Fibroblast of lung (primary cell): Measurements from ENCODE around the gene ZNF391. TPM values are rescaled to one million over a fixed set of nuclear protein-coding genes. Genes with fewer than 3 reads are reported as not detected.

Experiments
- DNase-seq, 2 donors: peaks; one replicate each; pipeline versions ENCODE4 v3.0.0 to v3.0.0-alpha.2; 2010; ENCODE audit warnings: low read depth in 2 of 2
- H2AFZ ChIP-seq: 2 replicates; pipeline ENCODE4 v1.5.1; 2012; ENCODE audit warnings: low read length, control low read depth, inconsistent platforms
- H3K27ac ChIP-seq: 2 replicates; pipeline ENCODE4 v1.5.1; 2011; ENCODE audit warnings: low read length, control low read depth; ENCODE audit not compliant: insufficient read depth
- H3K27me3 ChIP-seq: 2 replicates; pipeline ENCODE4 v1.5.1; 2011; ENCODE audit warnings: mild to moderate bottlenecking, low read length; ENCODE audit not compliant: control insufficient read depth, insufficient read depth
- H3K36me3 ChIP-seq: 2 replicates; pipeline ENCODE4 v1.5.1; 2011; ENCODE audit warnings: low read length; ENCODE audit not compliant: control insufficient read depth, insufficient read depth
- H3K4me1 ChIP-seq: 2 replicates; pipeline ENCODE4 v1.5.1; 2011; ENCODE audit warnings: low read length; ENCODE audit not compliant: control insufficient read depth, insufficient read depth; ENCODE audit errors: extremely low read depth
- H3K4me2 ChIP-seq: 2 replicates; pipeline ENCODE4 v1.5.1; 2011; ENCODE audit warnings: low read length, control low read depth; ENCODE audit not compliant: insufficient read depth; ENCODE audit errors: extremely low read depth
- H3K4me3 ChIP-seq, 4 experiments: fragments of 200-600 bp in 1 of 4; sonication (generic) in 1 of 4; replicated peaks in 1 of 4; 2 replicates each; pipeline ENCODE4 v1.5.1; 2011 to 2016; ENCODE audit warnings: low read length in 4 of 4, low read depth in 3 of 4, mild to moderate bottlenecking in 3 of 4, control low read depth in 2 of 4, inconsistent platforms in 1 of 4, mixed read lengths in 1 of 4; ENCODE audit not compliant: insufficient read depth in 1 of 4; ENCODE audit errors: control extremely low read depth in 1 of 4
- H3K79me2 ChIP-seq: 2 replicates; pipeline ENCODE4 v1.5.1; 2012; ENCODE audit warnings: mild to moderate bottlenecking, low read length, inconsistent platforms; ENCODE audit not compliant: control insufficient read depth, insufficient read depth
- H3K9ac ChIP-seq: 2 replicates; pipeline ENCODE4 v1.5.1; 2011; ENCODE audit warnings: mild to moderate bottlenecking, low read length, control low read depth; ENCODE audit not compliant: insufficient read depth
- H3K9me3 ChIP-seq: 2 replicates; pipeline ENCODE4 v1.5.1; 2012; ENCODE audit warnings: low read depth, low read length; ENCODE audit not compliant: control insufficient read depth, insufficient read depth
- H4K20me1 ChIP-seq: 2 replicates; pipeline ENCODE4 v1.5.1; 2011; ENCODE audit warnings: low read length; ENCODE audit not compliant: control insufficient read depth, insufficient read depth; ENCODE audit errors: extremely low read depth
- EZH2 ChIP-seq: IDR thresholded peaks from 2 replicates; pipeline ENCODE4 v1.5.1; 2012; ENCODE audit warnings: low read length, control low read depth, mild to moderate bottlenecking; ENCODE audit errors: missing control alignments
- polyA plus RNA-seq, 2 donors: library from polyadenylated mRNA; depleted of rRNA in 1 of 2; stranded (reverse) in 1 of 2; unstranded in 1 of 2; fragments of >200 nt; gene quantifications; 2 replicates each; pipeline ENCODE4 v1.2.1, GENCODE V29; 2011 to 2012; ENCODE audit warnings: missing spikeins in 1 of 2
- total RNA-seq: library from RNA; depleted of rRNA; stranded (reverse); fragments of >200 nt; gene quantifications from 2 replicates; pipeline ENCODE4 v1.2.1, GENCODE V29; 2014
- TF ChIP-seq, protein P1 (sequence below), 2 donors: IDR thresholded peaks in 1 of 2; conservative IDR thresholded peaks in 1 of 2; 1 replicate in 1 of 2; 2 replicates in 1 of 2; pipeline ENCODE4 v1.5.1; 2011 to 2012; ENCODE audit warnings: low read length in 2 of 2, control low read depth in 1 of 2, inconsistent platforms in 1 of 2, low read depth in 1 of 2, mild to moderate bottlenecking in 1 of 2

The ZNF391 gene
- total and polyA plus RNA-seq, 2 donors (not counting 1 experiment from before 2014, with no cell fraction given) = 0.92 to 2.8 TPM

DNA sequence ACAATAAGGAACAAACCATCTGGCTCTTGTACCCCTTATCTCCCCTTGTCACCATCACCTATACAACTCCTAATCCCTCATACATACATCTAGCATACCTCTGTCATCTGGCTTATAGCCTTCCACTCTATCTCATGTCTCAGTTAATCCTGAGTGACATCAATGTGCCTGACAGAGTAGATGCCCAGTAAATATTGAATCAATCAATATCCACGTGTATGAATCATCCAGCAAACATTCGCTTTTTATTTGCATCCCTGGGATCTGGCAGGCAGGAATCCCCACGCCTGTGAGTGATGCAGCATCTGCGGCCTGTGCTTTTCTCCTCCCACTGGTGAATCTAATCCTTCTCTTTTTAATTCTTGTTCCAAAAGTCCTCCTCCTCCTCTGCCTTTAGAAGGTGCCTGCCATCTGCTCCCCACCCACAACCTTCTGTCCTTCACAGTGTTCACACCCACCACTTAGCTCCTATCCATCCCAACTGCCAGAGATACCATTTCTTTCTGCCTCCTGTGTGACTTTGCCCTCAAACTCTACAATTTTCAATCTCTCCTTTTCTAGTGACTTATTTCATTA lies 37.6 kb downstream of the ZNF391 start:
- Histone ChIP-seq H3K79me2 (no peaks in the 10 kb centered on the region), H3K27me3 (no peaks in the 10 kb centered on the region), H3K4me1 (no peaks in the 10 kb centered on the region), H4K20me1 (no peaks in the 10 kb centered on the region), H3K9ac (no peak overlapping the region), H3K4me2 (no peak overlapping the region), H3K4me3 (no peak overlapping the region), H2AFZ (no peak overlapping the region), H3K36me3 (no peaks in the 10 kb centered on the region), H3K9me3 (no peaks in the 10 kb centered on the region), H3K27ac (no peak overlapping the region)
- no peak for DNase-seq
- TF ChIP-seq, protein P1, sequence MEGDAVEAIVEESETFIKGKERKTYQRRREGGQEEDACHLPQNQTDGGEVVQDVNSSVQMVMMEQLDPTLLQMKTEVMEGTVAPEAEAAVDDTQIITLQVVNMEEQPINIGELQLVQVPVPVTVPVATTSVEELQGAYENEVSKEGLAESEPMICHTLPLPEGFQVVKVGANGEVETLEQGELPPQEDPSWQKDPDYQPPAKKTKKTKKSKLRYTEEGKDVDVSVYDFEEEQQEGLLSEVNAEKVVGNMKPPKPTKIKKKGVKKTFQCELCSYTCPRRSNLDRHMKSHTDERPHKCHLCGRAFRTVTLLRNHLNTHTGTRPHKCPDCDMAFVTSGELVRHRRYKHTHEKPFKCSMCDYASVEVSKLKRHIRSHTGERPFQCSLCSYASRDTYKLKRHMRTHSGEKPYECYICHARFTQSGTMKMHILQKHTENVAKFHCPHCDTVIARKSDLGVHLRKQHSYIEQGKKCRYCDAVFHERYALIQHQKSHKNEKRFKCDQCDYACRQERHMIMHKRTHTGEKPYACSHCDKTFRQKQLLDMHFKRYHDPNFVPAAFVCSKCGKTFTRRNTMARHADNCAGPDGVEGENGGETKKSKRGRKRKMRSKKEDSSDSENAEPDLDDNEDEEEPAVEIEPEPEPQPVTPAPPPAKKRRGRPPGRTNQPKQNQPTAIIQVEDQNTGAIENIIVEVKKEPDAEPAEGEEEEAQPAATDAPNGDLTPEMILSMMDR (conservative IDR thresholded peaks at IDR 0.05 in 1 of 2, IDR thresholded peaks at IDR 0.05 in 1 of 2; ENCODE audit: low read depth in 1 of 2, low read length in 2 of 2) = no peak
- no peak for TF ChIP-seq EZH2

DNA sequence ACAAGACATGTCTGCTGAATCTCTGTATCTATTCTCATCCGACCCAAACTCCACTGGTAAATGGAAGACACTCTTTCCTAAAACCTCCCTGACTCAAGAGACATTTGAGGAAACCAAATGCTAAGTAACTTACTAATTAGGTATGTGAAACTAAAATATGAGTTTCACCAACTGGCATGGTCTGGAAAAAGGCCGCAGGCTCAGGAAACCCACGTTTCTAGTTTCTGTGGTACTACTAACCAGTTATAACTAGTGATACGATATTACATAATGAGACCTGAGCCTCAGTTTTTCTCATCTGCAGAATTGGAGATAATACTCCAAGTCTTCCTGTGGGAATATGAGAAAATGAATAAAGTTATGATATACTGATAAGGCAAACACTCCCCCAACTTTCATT lies 39.9 kb downstream of the ZNF391 start:
- DNase-seq = no peak
- no peak overlapping the region for H3K9ac ChIP-seq
- H2AFZ ChIP-seq = no peak overlapping the region
- no peaks in the 10 kb centered on the region for H3K79me2 ChIP-seq
- TF ChIP-seq, protein P1 (conservative IDR thresholded peaks at IDR 0.05 in 1 of 2, IDR thresholded peaks at IDR 0.05 in 1 of 2; ENCODE audit: low read depth in 1 of 2, low read length in 2 of 2) = no peak
- no peak for TF ChIP-seq EZH2
- H3K4me2 ChIP-seq = no peak overlapping the region
- no peaks in the 10 kb centered on the region for H3K27me3 ChIP-seq
- no peaks in the 10 kb centered on the region for H4K20me1 ChIP-seq
- H3K4me3 ChIP-seq = no peak overlapping the region
- H3K27ac ChIP-seq = no peak overlapping the region
- no peaks in the 10 kb centered on the region for H3K36me3 ChIP-seq
- H3K4me1 ChIP-seq = no peaks in the 10 kb centered on the region
- no peaks in the 10 kb centered on the region for H3K9me3 ChIP-seq

DNA sequence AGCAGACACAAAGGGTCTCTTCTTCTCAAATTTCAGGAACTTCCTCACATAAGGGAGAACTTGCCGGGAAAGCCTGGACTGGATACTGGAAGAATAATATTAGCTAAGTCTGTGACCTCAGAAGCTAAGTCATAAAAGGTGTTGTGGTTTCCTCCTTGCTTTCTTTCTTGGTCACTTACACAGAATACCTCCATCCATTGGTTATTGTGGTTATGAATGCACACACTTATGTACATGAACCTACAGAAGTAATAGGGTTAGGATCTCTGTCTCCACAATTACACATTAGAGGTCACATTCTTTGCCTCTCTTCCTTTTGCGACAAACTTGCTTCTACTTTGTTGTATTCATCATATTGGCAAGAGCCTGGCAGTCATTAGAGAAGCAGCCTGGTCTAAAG lies 40.4 kb downstream of the ZNF391 start:
- no peak overlapping the region for H3K4me2 ChIP-seq
- H3K27ac ChIP-seq = no peak overlapping the region
- no peak overlapping the region for H3K9ac ChIP-seq
- no peaks in the 10 kb centered on the region for H3K4me1 ChIP-seq
- H3K27me3 ChIP-seq = no peaks in the 10 kb centered on the region
- H2AFZ ChIP-seq = no peak overlapping the region
- no peaks in the 10 kb centered on the region for H4K20me1 ChIP-seq
- no peak for DNase-seq
- no peaks in the 10 kb centered on the region for H3K9me3 ChIP-seq
- H3K79me2 ChIP-seq = no peaks in the 10 kb centered on the region
- TF ChIP-seq EZH2 = no peak
- TF ChIP-seq, protein P1 (conservative IDR thresholded peaks at IDR 0.05 in 1 of 2, IDR thresholded peaks at IDR 0.05 in 1 of 2; ENCODE audit: low read depth in 1 of 2, low read length in 2 of 2) = no peak
- no peak overlapping the region for H3K4me3 ChIP-seq
- H3K36me3 ChIP-seq = no peaks in the 10 kb centered on the region
